Measurements from ENCODE around the gene THAP10. TPM values are rescaled to one million over a fixed set of nuclear protein-coding genes. Genes with fewer than 3 reads are reported as not detected.
A peak's percentile ranks its signal among the peaks of the same experiment; 100 is the strongest.
"Not testable (repeated sequence)": the region's sequence is repeated elsewhere in the genome, so short reads cannot be mapped to it uniquely, and the experiment has no call there.

THAP10 gene
- 7.1 TPM for polyA plus RNA-seq (2013, experiment 1 of 4)
- 7.0 TPM for polyA plus RNA-seq (2013, experiment 2 of 4)
- polyA plus RNA-seq (2013, experiment 3 of 4), result 6.6 TPM
- 6.5 TPM for polyA plus RNA-seq (2013, experiment 4 of 4)

DNA sequence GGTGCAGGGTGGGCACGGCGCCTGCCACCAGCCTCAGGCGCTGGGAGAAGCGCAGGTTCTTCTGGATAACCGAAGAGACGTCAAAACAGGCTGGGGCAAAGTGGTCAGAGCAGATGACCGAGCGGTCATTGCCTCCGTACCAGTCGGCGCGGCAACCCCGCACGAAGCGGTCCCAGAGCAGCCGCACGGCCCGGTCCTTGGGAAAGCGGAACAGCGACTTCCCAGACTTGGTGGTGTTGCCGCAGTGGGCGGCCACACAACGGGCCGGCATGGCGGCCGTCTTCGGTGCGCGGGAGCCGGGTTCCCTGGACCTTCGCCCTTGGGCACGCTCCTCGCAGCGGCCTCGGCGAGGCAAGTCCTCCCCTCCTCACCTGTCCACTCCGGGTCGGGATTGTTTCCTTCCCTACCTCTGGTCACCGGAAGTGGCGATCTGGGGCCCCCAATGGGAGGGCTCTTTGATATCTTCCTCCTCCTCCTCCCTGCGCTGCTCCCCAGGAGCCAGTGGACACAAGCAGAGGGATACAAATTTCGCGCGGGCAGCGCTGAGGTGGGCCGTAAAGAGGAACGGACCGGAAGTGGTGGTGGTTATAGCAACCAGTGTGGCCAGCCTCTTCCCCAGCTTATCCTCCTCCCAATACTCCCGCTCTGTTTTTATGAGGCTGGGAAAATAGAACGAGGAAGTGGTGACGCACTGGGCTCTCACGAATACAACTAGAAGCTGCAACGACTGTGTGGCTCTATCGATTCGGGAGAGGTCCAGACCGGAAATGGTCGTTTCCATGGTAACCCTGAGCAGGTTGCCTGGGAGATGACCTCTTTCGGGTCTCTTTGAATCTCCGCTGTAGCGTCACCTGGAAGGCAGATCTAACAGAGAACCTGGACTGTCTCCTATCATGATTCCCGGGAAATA is at the start of gene THAP10, which contains the start of gene LRRC49:
Gene THAP10, minus strand, starts transcription at position 432 of the 910 bp plus-strand sequence. Its CDS starts 161 bp downstream, at position 271.
Gene LRRC49, plus strand, starts transcription at position 825 of the 910 bp plus-strand sequence. Its CDS starts 69 bp downstream, at position 894.
- Histone ChIP-seq H3K9me3 (ENCODE audit: control insufficient read depth, low read length) (no peaks in the 10 kb centered on the region), H3K36me3 (ENCODE audit: control insufficient read depth, insufficient read depth, low read length) (no peaks in the 10 kb centered on the region), H3K4me1 (ENCODE audit: control insufficient read depth, insufficient read depth, low read length) (peaks cover 11% of the 10 kb centered on the region), H3K27ac (ENCODE audit: insufficient read depth, low read depth, low read length, poor library complexity, severe bottlenecking) (peak within 1 kb of the TSS; percentile 56), H3K4me3 (ENCODE audit: insufficient read depth, low read depth, low read length) (peak within 1 kb of the TSS; percentile 61), H3K27me3 (ENCODE audit: control insufficient read depth, insufficient read depth, low read length, poor library complexity, severe bottlenecking) (no peaks in the 10 kb centered on the region)
- 0% methylated on average over 60 to 61 of the region's 61 CpGs for WGBS, 2 experiments

DNA sequence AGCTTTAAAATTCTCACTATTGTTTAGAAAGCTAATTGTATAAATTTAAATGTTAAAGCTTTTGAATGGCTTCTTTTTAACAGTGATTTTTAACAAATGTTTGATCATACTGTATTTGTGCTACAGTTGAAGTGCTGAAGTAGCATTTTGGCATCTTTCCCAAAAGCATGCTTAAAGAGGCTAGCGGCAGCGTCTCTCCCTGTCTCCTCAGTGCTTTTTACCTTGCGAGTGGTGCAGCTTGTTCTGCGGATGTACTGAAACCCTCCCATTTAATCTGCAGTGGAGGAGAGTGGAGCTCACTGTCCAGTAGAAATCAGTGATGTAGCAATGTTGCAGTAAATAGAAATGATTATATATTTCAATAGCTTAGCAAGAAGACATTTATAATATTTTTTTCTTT is 44.1 kb upstream of the THAP10 start:
- Histone ChIP-seq H3K4me3 (ENCODE audit: insufficient read depth, low read depth, low read length) (no peak overlapping the region), H3K27ac (ENCODE audit: insufficient read depth, low read depth, low read length, poor library complexity, severe bottlenecking) (no peak overlapping the region), H3K27me3 (ENCODE audit: control insufficient read depth, insufficient read depth, low read length, poor library complexity, severe bottlenecking) (no peaks in the 10 kb centered on the region), H3K4me1 (ENCODE audit: control insufficient read depth, insufficient read depth, low read length) (no peaks in the 10 kb centered on the region), H3K9me3 (ENCODE audit: control insufficient read depth, low read length) (no peaks in the 10 kb centered on the region), H3K36me3 (ENCODE audit: control insufficient read depth, insufficient read depth, low read length) (no peaks in the 10 kb centered on the region)
- WGBS, 2 experiments, result 90 to 95% methylated on average over 4 of the region's 4 CpGs

DNA sequence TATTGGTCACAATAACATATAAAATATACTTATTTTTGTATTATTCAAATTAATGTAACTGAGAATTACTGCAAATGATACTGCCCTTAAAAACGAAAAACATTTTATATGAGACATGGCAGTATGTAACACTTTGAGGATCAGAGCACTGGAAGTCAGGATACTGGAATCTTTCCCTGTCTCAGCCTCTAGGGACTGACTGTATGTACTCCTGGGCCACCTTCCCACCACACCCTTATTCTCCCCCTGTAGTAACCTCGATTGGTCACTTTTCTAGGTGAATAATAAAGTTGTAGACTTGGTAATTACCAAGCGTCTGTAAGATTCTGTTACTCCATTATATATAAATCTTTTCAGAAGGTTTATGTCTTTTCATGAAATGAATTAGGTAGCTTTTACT is 43.4 kb upstream of the THAP10 start:
- no peaks in the 10 kb centered on the region for H3K4me1 ChIP-seq (ENCODE audit: control insufficient read depth, insufficient read depth, low read length)
- H3K27me3 ChIP-seq (ENCODE audit: control insufficient read depth, insufficient read depth, low read length, poor library complexity, severe bottlenecking), result no peaks in the 10 kb centered on the region
- no peak overlapping the region for H3K4me3 ChIP-seq (ENCODE audit: insufficient read depth, low read depth, low read length)
- 94 to 100% methylated on average over 1 of the region's 3 CpGs for WGBS, 2 experiments
- no peaks in the 10 kb centered on the region for H3K36me3 ChIP-seq (ENCODE audit: control insufficient read depth, insufficient read depth, low read length)
- no peak overlapping the region for H3K27ac ChIP-seq (ENCODE audit: insufficient read depth, low read depth, low read length, poor library complexity, severe bottlenecking)
- no peaks in the 10 kb centered on the region for H3K9me3 ChIP-seq (ENCODE audit: control insufficient read depth, low read length)

DNA sequence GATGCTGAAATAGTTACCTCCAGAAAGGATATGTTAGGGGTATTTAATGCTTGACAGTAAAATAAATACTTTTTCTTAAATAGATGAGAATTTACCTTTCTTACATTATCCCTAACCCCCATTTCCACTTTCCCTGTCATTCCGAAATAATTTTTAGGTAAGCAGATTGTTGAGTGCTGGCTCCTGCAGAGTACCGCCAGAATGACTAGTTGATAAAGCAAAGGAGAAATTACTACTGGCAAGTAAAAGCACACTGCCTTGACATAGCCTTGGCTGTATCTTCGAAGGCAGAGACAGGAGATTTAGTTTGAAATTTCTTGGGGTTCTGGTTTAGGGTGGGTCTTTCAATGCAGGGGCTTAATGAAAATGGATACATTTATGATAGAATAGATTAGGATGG is 41.2 kb upstream of the THAP10 start:
- WGBS, 2 experiments, result 80 to 85% methylated on average over 3 of the region's 3 CpGs
- no peak overlapping the region for H3K27ac ChIP-seq (ENCODE audit: insufficient read depth, low read depth, low read length, poor library complexity, severe bottlenecking)
- no peaks in the 10 kb centered on the region for H3K27me3 ChIP-seq (ENCODE audit: control insufficient read depth, insufficient read depth, low read length, poor library complexity, severe bottlenecking)
- H3K36me3 ChIP-seq (ENCODE audit: control insufficient read depth, insufficient read depth, low read length), result no peaks in the 10 kb centered on the region
- H3K4me3 ChIP-seq (ENCODE audit: insufficient read depth, low read depth, low read length), result no peak overlapping the region
- H3K9me3 ChIP-seq (ENCODE audit: control insufficient read depth, low read length), result no peaks in the 10 kb centered on the region
- H3K4me1 ChIP-seq (ENCODE audit: control insufficient read depth, insufficient read depth, low read length), result no peaks in the 10 kb centered on the region

DNA sequence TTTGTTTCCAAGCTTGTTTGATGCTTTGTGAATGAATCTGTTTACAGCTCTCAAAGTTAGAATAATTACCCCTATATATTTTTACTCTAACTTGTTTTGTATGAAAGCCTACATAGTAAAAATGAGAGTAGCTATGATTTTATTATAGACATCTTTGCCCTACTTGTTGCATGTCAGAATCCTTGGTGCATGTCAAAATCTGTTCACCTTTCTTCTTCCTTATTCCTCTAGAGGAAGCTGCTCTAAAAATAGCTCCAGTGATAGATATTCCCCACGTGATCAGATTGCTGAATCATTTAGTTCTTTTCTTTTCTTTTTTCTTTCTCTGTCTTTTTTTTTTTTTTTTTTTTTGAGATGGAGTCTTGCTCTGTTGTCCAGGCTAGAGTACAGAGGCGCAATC is 40.2 kb upstream of the THAP10 start:
- WGBS, 2 experiments, result 91 to 97% methylated on average over 2 of the region's 2 CpGs
- Histone ChIP-seq H3K27ac (ENCODE audit: insufficient read depth, low read depth, low read length, poor library complexity, severe bottlenecking) (no peak overlapping the region), H3K4me3 (ENCODE audit: insufficient read depth, low read depth, low read length) (no peak overlapping the region), H3K36me3 (ENCODE audit: control insufficient read depth, insufficient read depth, low read length) (no peaks in the 10 kb centered on the region), H3K27me3 (ENCODE audit: control insufficient read depth, insufficient read depth, low read length, poor library complexity, severe bottlenecking) (no peaks in the 10 kb centered on the region), H3K4me1 (ENCODE audit: control insufficient read depth, insufficient read depth, low read length) (no peaks in the 10 kb centered on the region), H3K9me3 (ENCODE audit: control insufficient read depth, low read length) (no peaks in the 10 kb centered on the region)

DNA sequence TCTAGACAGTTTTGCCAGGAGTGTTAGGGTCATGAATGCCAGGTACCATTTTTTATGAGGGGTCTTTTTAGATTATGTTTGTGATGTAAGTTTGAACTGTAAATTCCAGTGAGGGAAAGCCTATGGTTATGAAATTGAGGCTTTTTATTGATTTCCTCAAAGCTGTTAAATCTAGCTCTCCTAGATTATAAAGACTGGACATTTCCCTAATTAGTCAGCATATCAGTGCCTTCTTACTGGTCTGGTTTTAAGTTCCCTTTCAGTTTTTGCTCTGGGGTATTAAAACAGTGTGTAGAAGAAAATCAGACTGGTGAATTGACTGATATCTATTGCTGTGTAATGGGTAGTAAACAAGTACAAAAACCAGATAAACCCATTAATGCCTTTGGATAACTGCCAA is 39.6 kb upstream of the THAP10 start:
- Histone ChIP-seq H3K4me1 (ENCODE audit: control insufficient read depth, insufficient read depth, low read length) (no peaks in the 10 kb centered on the region), H3K36me3 (ENCODE audit: control insufficient read depth, insufficient read depth, low read length) (no peaks in the 10 kb centered on the region), H3K27me3 (ENCODE audit: control insufficient read depth, insufficient read depth, low read length, poor library complexity, severe bottlenecking) (no peaks in the 10 kb centered on the region), H3K4me3 (ENCODE audit: insufficient read depth, low read depth, low read length) (no peak overlapping the region), H3K9me3 (ENCODE audit: control insufficient read depth, low read length) (no peaks in the 10 kb centered on the region), H3K27ac (ENCODE audit: insufficient read depth, low read depth, low read length, poor library complexity, severe bottlenecking) (no peak overlapping the region)

DNA sequence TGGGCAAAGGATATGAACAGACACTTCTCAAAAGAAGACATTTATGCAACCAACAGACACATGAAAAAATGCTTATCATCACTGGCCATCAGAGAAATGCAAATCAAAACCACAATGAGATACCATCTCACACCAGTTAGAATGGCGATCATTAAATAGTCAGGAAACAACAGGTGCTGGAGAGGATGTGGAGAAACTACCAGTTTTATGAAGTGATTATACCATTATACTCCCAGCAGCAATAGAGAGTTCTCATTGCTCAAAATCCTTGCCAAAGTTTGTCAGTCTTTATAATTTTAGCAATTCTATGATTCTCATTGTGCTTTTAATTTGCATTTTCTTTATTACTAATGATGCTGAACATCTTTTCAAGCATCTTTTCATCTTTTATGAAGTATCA is 34.7 kb upstream of the THAP10 start:
- not testable (repeated sequence) for H3K4me3 ChIP-seq (ENCODE audit: insufficient read depth, low read depth, low read length); H3K9me3 ChIP-seq (ENCODE audit: control insufficient read depth, low read length); H3K36me3 ChIP-seq (ENCODE audit: control insufficient read depth, insufficient read depth, low read length); H3K4me1 ChIP-seq (ENCODE audit: control insufficient read depth, insufficient read depth, low read length); H3K27ac ChIP-seq (ENCODE audit: insufficient read depth, low read depth, low read length, poor library complexity, severe bottlenecking); H3K27me3 ChIP-seq (ENCODE audit: control insufficient read depth, insufficient read depth, low read length, poor library complexity, severe bottlenecking)
- WGBS, 2 experiments, result 100% methylated on average over 1 of the region's 1 CpG; no CpG with 5 or more reads in 1 of the 2 experiments

DNA sequence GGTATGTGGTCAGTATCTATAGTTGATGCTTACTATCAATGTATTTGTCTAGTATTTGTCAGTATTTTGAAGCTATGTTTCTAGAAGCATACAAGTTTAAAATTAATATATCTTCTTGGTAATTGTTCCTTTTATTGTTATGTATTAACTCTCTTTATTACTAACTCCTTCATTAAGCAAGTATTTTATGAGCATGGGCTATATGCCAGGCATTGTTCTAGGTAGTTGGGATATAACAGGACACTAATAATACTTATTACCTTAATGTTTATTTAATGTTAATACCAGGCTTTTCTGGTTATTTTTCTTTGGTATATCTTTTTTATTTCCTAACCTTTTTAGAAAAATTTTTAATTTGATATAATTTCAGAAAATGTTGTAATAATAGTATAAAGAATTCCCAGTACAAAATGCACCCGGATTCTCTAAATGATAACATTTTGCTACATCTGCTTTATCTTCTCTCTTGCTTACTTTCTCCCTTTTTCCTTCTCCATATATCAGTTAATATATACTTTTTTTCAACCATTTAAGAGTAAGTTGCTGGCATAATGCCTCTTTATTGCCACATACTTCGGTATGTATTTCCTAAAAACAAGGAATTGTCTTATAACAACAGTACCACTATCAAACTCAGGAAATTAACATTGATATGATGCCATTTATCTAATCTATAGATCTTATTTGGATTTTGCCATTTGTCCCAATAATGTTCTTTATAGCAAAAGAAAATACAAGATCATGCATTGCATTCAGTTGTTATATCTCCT is 31.3 kb upstream of the THAP10 start:
- Histone ChIP-seq H3K4me1 (ENCODE audit: control insufficient read depth, insufficient read depth, low read length) (no peaks in the 10 kb centered on the region), H3K27me3 (ENCODE audit: control insufficient read depth, insufficient read depth, low read length, poor library complexity, severe bottlenecking) (no peaks in the 10 kb centered on the region), H3K4me3 (ENCODE audit: insufficient read depth, low read depth, low read length) (no peak overlapping the region), H3K36me3 (ENCODE audit: control insufficient read depth, insufficient read depth, low read length) (no peaks in the 10 kb centered on the region), H3K27ac (ENCODE audit: insufficient read depth, low read depth, low read length, poor library complexity, severe bottlenecking) (no peak overlapping the region), H3K9me3 (ENCODE audit: control insufficient read depth, low read length) (no peaks in the 10 kb centered on the region)
- WGBS, 2 experiments, result 86 to 93% methylated on average over 2 of the region's 2 CpGs

DNA sequence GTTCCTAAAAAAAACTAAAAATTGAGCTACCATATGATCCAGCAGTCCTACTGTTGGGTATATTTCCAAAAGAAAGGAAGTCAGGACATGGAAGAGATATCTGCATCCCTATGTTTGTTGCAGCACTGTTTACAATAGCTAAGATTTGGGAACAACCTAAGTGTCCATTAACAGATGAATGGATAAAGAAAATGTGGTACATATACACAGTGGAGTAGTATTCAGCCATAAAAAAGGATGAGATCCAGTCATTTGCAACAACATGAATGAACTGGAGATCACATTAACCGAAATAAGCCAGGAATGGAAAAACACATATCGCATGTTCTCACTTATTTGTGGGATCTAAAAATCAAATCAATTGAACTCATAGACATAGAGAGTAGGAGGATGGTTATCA is 29.9 kb upstream of the THAP10 start:
- Histone ChIP-seq H3K27ac (ENCODE audit: insufficient read depth, low read depth, low read length, poor library complexity, severe bottlenecking) (no peak overlapping the region), H3K9me3 (ENCODE audit: control insufficient read depth, low read length) (no peaks in the 10 kb centered on the region), H3K36me3 (ENCODE audit: control insufficient read depth, insufficient read depth, low read length) (no peaks in the 10 kb centered on the region), H3K4me3 (ENCODE audit: insufficient read depth, low read depth, low read length) (no peak overlapping the region), H3K4me1 (ENCODE audit: control insufficient read depth, insufficient read depth, low read length) (no peaks in the 10 kb centered on the region), H3K27me3 (ENCODE audit: control insufficient read depth, insufficient read depth, low read length, poor library complexity, severe bottlenecking) (no peaks in the 10 kb centered on the region)
- WGBS, 2 experiments, result 97 to 100% methylated on average over 2 of the region's 2 CpGs
